ENCODE data around the gene SLC9A8.

- no peak for TF ChIP-seq EZH2phosphoT487 (IDR thresholded peaks at IDR 0.05; ENCODE audit: insufficient read depth, low read depth)
- no peak for TF ChIP-seq EZH2 (IDR thresholded peaks at IDR 0.05; ENCODE audit: insufficient read depth, poor library complexity, severe bottlenecking)
Measured at GRCh38 chr20:49785149-49785851, 27.3 kb upstream of the SLC9A8 start.
